ENCODE data around the gene CRYGN.

Gene CRYGN

GRCh38 chr7:151396328-151396970 is 43.5 kb downstream of the CRYGN start:
- no peak overlapping the region for H3K27ac ChIP-seq
- no peak for DNase-seq (ENCODE audit: low read depth, low spot score)

DNA sequence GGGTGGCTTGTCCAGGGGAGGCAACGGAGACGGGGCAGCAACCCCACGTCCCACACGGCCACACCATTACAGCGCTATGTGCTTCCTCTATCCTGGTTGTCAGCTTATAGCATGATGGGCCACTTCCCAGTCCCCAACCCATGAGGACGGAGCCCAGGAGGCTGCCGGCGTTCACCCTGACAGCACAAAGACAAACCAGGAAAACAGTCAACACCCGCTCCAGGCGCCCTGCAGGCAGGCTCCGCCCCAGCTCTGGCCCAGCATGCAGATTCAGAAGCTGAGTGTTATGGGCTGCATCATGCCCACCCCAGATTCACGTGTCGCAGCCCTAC is 44.9 kb downstream of the CRYGN start:
- DNase-seq (ENCODE audit: low read depth, low spot score): no peak
- H3K27ac ChIP-seq: no peak overlapping the region

GRCh38 chr7:151394076-151395035 is 45.6 kb downstream of the CRYGN start:
- H3K27ac ChIP-seq: no peak overlapping the region
- DNase-seq (ENCODE audit: low read depth, low spot score): no peak

DNA sequence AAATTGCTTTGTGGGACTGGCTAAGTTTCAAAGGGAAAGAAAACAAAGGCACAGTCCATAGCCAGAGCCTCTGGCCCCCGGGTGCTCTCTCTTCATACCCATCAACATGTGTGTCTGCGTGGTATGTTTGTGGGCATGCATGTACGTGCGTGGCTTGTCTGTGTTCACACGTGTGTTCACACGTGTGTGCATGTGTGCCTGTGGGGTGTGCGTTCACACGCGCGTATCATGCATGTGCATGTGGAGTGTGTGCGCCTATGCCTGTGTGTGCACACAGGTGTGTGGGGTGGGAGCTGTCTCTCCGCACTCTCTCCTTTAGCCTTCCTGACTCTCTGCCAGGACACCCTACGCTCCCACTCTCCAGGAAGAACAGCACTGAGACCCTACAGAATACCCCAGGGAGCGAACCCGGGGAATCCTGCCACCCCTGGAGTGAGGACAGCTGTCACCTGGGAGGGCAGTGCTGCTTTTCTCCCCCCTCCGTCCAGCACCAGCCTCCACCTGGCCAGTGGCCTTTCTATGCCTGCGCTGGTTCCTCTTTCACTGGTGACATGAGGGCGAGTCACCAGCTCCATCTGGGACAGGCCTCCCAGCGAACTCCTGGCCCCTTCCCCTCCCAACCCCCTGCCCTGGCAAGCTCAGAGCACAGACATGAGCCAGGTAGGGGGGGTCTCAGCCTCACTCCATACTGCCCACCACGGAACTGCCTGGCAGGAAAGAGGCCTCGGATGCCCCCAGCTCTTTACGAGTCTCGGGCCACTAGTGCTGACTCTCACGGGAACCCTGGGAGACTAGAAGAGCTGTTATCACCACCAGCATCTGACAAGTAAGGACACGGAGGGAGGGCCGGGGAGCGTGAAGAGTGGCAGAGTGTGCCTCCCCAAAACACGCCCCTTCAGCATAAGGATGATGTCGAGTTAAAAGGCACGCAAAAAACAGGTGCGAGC is 46.6 kb downstream of the CRYGN start:
- no peak for DNase-seq (ENCODE audit: low read depth, low spot score)
- H3K27ac ChIP-seq: no peak overlapping the region

- no peak overlapping the region for H3K27ac ChIP-seq
- no peak for DNase-seq (ENCODE audit: low read depth, low spot score)
These were observed 47.5 kb downstream of the CRYGN start for GRCh38 chr7:151392426-151392825.

DNA sequence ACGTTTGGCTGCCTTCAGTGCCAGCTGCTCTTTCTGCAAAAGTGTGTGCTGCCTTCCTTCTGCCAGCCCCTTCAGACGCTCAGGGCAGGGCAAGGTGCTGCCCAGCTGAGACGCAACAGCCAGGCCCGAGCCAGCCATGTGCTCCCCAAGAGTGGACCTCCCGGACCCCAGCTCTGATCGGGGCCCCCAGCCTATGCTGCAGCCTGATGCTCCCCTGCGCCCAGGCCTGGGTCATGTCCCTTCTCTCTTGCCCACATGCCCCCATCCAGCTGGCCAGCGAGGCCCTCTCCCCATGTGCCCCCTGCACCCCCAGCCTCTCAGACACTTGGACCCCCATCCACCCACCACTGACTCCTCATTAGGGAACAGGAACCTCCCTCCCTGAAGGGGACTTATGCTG is 47.9 kb downstream of the CRYGN start:
- H3K27ac ChIP-seq: no peak overlapping the region
- DNase-seq (ENCODE audit: low read depth, low spot score): no peak

DNA sequence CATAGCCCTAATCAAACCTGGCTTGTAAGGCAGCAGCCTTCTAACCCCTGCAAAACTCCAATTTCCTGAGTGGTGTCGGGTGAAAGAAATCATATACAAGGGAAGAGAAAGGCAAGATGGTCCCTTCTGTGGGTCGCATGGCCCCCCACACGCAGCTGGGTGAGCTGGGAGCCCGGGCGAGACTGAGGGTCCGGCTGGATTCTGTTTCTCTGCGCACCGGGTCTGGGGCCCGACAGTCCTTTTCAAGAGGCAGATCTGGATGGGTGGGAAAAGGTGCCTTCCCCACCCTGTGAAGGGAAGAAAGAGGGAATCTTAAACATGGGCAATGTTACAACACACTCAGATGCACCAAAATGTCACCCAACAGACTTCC is 48.6 kb downstream of the CRYGN start:
- no peak for DNase-seq (ENCODE audit: low read depth, low spot score)
- H3K27ac ChIP-seq: no peak overlapping the region

- no peak for DNase-seq (ENCODE audit: low read depth, low spot score)
- H3K27ac ChIP-seq: no peak overlapping the region
These were observed 49.2 kb downstream of the CRYGN start for GRCh38 chr7:151390598-151391357.

DNA sequence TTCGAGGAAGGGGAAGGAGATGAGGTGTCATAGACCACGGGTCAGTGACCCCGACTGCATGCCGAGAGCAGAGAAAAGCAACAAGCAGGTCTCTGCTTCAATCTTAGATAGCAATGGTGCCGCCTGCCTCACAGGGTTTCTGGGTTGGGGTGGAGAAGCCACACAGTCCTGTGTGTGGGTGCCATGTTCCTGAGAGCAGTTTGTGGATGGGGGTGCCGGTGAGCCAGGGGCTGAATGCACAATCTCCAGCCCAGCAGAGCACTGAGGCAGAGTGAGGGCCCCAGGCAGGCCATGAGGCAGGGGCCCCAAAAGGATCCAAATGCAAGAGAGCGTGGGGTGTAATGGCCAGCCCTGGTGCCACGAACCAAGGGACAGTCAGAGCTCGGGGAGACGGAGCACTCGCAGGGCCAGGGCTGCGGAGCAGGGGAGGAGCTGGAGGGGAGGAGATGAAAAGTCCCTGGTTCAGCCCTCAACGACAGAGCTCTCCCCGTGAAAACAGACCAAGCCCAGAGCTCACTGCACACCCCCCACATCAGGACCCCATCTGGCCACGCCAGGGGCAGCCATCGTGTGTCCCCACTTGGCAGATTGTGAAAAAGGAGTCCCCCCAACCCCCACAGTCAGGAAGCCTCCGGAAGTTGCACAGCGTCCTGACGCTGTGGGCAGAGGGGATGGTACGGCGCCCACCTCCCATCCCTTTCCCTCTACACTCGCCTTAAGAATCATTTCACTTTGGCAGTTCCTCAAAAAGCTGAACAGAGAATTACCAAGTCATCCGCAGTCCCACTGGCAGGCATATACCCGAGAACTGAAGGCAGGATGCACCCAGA is 50.0 kb downstream of the CRYGN start:
- DNase-seq (ENCODE audit: low read depth, low spot score): no peak
- H3K27ac ChIP-seq: no peak overlapping the region

GRCh38 chr7:151389096-151389767 is 50.7 kb downstream of the CRYGN start:
- H3K27ac ChIP-seq: no peak overlapping the region
- DNase-seq (ENCODE audit: low read depth, low spot score): no peak

DNA sequence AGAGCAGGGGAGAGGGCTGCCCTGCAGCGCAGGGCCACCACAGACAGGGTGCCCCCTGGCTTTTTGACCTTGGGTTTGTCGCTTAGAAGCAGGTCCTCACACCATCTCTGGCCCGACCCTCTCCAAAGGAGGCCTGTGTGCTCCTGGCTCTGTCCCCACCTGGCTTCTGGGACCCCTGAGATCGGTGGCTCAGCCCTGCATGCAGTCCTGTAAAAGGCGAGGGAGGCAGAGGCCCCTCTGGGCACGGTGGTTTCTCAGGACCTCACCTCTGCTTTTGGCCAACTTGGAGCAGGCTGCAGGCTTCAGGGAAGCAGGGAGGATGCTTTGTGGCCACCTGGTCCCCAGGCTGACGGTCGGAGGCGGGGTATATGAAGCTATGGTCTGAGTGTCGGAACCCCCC is 51.5 kb downstream of the CRYGN start:
- no peak overlapping the region for H3K27ac ChIP-seq
- DNase-seq (ENCODE audit: low read depth, low spot score): no peak

DNA sequence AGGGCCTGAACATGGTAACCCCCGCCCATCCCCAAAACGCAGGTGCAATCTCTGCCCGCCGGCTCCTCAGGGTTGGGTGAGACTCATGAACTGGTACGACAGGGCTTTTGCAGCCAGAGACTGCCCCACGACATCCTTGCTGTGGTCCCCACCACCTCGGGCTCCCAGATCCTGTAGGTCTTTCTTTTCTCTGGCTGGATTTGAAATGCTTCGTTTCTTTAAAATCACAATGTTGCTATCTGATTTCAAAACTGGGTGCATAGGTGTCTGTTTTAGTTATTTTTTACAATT is 52.0 kb downstream of the CRYGN start:
- no peak for DNase-seq (ENCODE audit: low read depth, low spot score)
- H3K27ac ChIP-seq: no peak overlapping the region

DNA sequence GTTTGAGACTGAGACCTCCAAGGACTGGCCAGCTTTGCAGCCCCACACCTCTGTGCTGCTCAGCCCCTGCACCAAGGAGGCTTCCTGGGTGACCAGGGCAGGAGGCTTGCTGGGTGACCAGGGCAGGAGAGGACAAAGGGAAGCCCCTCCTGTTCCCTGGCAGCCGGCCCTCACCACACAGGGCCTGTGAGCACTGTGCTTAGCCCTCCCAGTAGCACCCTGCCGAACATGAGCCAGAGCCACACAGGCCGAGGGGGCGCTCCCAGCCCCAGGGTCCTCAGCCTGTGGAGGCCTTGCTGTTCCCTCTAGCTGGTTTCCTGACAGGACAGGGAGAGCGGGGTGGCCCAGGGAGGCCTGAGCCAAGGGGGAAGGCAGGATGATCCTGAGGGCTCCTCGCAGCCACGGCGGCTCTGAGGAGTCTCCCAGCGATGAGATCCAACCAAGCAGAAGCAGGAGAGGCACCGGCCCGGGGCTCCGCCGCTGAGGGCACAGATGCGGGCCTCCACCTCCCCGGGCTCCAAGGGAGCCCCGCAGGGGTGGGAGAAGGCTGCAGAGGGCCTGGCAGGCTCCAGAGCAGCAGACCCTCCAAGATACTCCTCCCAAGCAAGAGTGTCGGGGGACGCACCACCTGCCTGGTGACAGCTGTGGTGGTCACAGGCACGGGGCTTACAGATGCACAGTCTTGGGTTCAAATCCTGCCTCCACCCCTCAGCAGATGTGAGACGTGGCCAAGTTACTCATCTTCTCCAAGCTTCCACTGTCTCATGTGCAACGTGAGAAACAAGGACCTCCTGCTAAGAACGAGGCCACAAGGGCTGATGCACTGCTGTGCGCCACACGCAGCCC is 52.6 kb downstream of the CRYGN start:
- no peak overlapping the region for H3K27ac ChIP-seq
- no peak for DNase-seq (ENCODE audit: low read depth, low spot score)

DNA sequence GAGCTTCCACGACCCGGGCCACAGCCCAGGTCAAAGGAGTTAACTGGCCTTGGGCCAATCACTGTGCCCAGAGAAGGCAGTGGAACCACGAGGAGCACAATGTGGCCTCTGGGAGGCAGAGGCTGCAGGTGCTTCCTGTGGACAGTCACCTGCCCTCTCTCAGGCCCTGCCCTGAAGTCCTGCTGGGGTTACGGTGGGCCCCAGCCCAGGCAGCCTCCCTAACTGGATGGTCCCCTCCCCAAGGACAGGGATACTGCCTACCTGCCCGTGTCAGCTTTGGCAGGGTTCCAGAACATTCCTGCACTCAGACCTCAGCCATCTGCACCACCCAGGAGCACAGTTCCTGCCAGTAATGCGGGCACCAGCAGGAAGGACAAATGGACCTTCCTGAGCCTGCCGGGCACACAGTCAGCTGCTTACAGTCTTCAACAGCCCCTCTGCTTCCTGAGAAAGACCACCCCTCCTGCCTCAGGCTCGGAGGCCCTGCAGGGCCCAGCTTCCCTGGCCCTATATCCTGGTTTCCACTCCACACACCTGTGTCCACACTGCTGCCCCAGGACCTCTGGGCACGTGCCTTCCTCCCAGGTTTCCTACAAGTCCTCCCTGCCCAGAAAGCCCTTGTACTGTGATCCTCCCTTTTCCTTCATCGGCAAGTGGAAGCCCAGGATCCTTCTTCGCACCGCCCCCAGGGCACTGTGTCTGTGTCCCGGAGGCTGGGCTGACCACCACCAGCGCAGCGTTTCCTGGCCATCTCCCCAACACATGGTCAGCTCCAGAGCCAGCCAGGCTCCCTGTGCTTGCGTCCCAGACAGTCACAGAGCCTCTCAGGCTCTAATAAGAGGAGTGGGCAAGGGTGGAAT is 53.4 kb downstream of the CRYGN start:
- DNase-seq (ENCODE audit: low read depth, low spot score): no peak

GRCh38 chr7:151385626-151386300 is 54.2 kb downstream of the CRYGN start:
- DNase-seq (ENCODE audit: low read depth, low spot score): no peak

More for the DNA sequence above, 53.4 kb downstream of the CRYGN start:
- H3K27ac ChIP-seq: no peak overlapping the region

DNA sequence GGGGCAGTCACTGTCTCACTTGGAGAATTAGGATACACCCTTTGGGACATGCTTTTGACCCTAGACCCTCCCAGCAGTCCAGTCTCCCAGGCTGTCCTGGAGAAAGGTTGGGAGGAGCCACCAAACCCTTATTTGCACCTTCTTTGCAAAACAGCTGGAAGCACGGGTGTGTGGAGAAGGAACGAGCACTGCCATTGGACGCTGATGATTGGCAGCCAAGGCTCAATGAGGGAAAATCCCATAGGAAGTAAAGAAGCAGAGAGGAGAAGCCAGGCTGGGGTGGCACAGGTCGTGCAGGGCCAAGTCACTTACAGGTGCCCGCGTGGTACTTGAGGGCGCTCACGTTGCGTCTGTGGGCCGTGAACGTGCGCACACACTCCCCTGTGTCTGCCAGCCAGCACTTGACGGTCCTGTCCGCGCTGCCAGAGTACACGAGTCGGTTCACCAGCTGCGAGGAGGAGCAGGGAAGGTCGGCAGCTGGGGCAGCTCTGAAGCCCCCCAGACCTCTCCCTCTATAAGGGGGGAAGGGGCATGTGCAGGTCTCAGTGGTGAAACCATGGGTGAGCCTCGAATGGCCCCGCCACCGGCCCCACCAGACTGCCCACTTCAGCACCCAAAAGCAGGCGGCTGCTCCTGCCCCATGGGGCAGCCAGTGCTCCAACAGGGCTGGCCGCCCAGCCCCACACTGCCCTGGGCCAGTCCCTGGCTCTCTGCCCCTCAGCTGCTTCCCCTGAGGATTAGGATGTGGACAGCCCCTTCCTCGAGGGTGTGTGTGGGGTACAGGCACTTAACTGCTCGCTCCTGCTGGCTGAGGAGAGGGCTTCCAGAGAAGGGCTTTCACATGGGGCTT is 54.9 kb downstream of the CRYGN start:
- DNase-seq (ENCODE audit: low read depth, low spot score): no peak
- H3K27ac ChIP-seq: no peak overlapping the region

More at GRCh38 chr7:151385626-151386300, 54.2 kb downstream of the CRYGN start:
- no peak overlapping the region for H3K27ac ChIP-seq
